Occipital lobe (tissue), 2 donors: Measurements from ENCODE around the gene MRTFA. TPM values are rescaled to one million over a fixed set of nuclear protein-coding genes. Genes with fewer than 3 reads are reported as not detected.

ENCODE experiments used
- DNase-seq: peaks from one replicate; lab custom pipeline; 2025; lab: John Stamatoyannopoulos, UW
- total RNA-seq: library from RNA; depleted of rRNA; stranded (reverse); fragments of >200 nt; gene quantifications from one replicate; pipeline ENCODE4 v1.2.3, GENCODE V29; 2014

Gene MRTFA
- total RNA-seq, 1 donor from 2014 or later, result 33.4 TPM

- no peak for DNase-seq
These were observed 167.3 kb downstream of the MRTFA start for GRCh38 chr22:40469181-40469580.

- no peak for DNase-seq
These were observed 167.9 kb downstream of the MRTFA start for GRCh38 chr22:40468616-40469015.

GRCh38 chr22:40466976-40467375, 169.5 kb downstream of the MRTFA start:
- DNase-seq, result no peak

GRCh38 chr22:40463683-40464082, 172.8 kb downstream of the MRTFA start:
- no peak for DNase-seq

GRCh38 chr22:40463017-40463631, 173.4 kb downstream of the MRTFA start:
- DNase-seq, result no peak

- DNase-seq, result no peak
These were observed 174.1 kb downstream of the MRTFA start for GRCh38 chr22:40462195-40462984.

- DNase-seq, result no peak
These were observed 182.8 kb downstream of the MRTFA start for GRCh38 chr22:40453671-40454070.

- DNase-seq, result no peak
These were observed 183.6 kb downstream of the MRTFA start for GRCh38 chr22:40452730-40453487.

GRCh38 chr22:40451210-40451609, 185.3 kb downstream of the MRTFA start:
- DNase-seq, result no peak

- no peak for DNase-seq
These were observed 185.9 kb downstream of the MRTFA start for GRCh38 chr22:40450616-40451015.

GRCh38 chr22:40449676-40450035, 186.9 kb downstream of the MRTFA start:
- no peak for DNase-seq

- DNase-seq, result no peak
These were observed 190.3 kb downstream of the MRTFA start for GRCh38 chr22:40446203-40446602.

- no peak for DNase-seq
These were observed 192.2 kb downstream of the MRTFA start for GRCh38 chr22:40444178-40444831.

GRCh38 chr22:40443732-40444131, 192.8 kb downstream of the MRTFA start:
- no peak for DNase-seq

GRCh38 chr22:40441761-40442390, 194.6 kb downstream of the MRTFA start:
- DNase-seq, result no peak

- no peak for DNase-seq
These were observed 199.8 kb downstream of the MRTFA start for GRCh38 chr22:40436505-40437431.

- no peak for DNase-seq
These were observed 201.8 kb downstream of the MRTFA start for GRCh38 chr22:40434745-40435144.

- no peak for DNase-seq
These were observed 202.4 kb downstream of the MRTFA start for GRCh38 chr22:40434106-40434505.

- no peak for DNase-seq
These were observed 203.0 kb downstream of the MRTFA start for GRCh38 chr22:40433416-40434090.

GRCh38 chr22:40432625-40433024, 203.9 kb downstream of the MRTFA start:
- DNase-seq, result no peak
